Colonic mucosa (tissue), 4 donors: ENCODE data around the gene FARS2. TPM values are rescaled to one million over a fixed set of nuclear protein-coding genes. Genes with fewer than 3 reads are reported as not detected.

Source experiments
- DNase-seq: peaks from one replicate; pipeline ENCODE4 v3.0.0-alpha.2; 2020
- H3K27ac ChIP-seq: fragments of 200-600 bp; one replicate; pipeline ENCODE4 v1.8.0; 2021
- H3K27me3 ChIP-seq: fragments of 200-600 bp; one replicate; pipeline ENCODE4 v1.8.0; 2021
- H3K36me3 ChIP-seq: fragments of 200-600 bp; one replicate; pipeline ENCODE4 v1.8.0; 2021
- H3K4me1 ChIP-seq: fragments of 200-600 bp; one replicate; pipeline ENCODE4 v1.8.0; 2021; ENCODE audit warnings: mild to moderate bottlenecking
- H3K4me3 ChIP-seq: fragments of 200-600 bp; one replicate; pipeline ENCODE4 v1.8.0; 2021
- H3K9ac ChIP-seq, 2 donors: one replicate each; pipeline ENCODE4 v1.7.0; 2013; ENCODE audit warnings: control low read depth in 2 of 2, low read depth in 2 of 2, low read length in 2 of 2
- H3K9me3 ChIP-seq: fragments of 200-600 bp; one replicate; pipeline ENCODE4 v1.8.0; 2021
- intact Hi-C: fragments of 100-400 bp; cut with DNase I; formaldehyde crosslinking; loops from one replicate; pipeline ENCODE4 v1.14.1; 2022
- total RNA-seq, 2 donors: library from RNA; stranded (reverse); fragmentation: NEBNext Ultra II Directional in 1 of 2; extraction: Animal tissue kit (Norgen Biotek cat#: 25700) in 1 of 2; gene quantifications; one replicate each; pipeline ENCODE4 v1.2.1, GENCODE V29; 2021
- TF ChIP-seq, protein P1 (sequence below): fragments of 200-600 bp; IDR thresholded peaks from one replicate; pipeline ENCODE4 v1.8.0; 2022; ENCODE audit warnings: antibody characterized with exemption, mild to moderate bottlenecking
- donor health status: healthy.
- donor health status: DM: no; HTN: no; CAD: no.
- donor health status: DM: no; HTN: no; CAD: no.

Gene FARS2
- total RNA-seq, 2 donors from 2014 or later = 14.7 to 23.0 TPM

DNA sequence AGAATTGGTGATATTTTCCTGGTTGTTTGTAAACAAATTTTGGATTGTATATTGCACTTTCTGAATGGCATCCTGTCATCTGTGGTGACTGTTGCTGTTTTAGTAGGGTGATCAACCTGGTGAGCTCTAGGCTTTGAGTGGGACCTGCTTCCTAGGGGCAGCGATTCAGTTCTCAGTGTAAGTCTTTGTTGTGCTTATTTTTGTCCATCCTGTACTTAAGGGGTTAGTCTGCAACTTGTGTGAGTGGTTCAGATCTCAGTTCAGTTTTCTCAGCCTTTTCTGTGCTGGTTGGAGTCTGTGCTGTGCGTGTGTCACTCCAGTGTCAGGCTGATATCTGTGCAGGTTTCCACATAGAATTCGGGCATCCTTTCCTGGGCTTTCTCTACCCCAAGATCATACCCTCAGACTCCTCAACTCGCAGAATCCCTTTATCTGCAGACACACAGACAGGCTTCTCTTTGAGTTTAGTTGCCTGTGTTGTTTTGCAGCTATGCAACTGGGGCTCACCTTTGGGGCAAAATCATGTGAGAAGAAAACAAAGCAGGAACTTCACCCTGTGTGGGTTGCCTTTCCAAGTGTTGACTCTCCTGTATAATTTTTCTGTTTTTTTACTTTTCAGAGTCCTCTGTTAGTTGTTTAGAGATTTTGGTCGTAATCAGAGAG lies 177.7 kb downstream of the FARS2 start:
- no peaks in the 10 kb centered on the region for H3K9me3 ChIP-seq
- TF ChIP-seq, protein P1, sequence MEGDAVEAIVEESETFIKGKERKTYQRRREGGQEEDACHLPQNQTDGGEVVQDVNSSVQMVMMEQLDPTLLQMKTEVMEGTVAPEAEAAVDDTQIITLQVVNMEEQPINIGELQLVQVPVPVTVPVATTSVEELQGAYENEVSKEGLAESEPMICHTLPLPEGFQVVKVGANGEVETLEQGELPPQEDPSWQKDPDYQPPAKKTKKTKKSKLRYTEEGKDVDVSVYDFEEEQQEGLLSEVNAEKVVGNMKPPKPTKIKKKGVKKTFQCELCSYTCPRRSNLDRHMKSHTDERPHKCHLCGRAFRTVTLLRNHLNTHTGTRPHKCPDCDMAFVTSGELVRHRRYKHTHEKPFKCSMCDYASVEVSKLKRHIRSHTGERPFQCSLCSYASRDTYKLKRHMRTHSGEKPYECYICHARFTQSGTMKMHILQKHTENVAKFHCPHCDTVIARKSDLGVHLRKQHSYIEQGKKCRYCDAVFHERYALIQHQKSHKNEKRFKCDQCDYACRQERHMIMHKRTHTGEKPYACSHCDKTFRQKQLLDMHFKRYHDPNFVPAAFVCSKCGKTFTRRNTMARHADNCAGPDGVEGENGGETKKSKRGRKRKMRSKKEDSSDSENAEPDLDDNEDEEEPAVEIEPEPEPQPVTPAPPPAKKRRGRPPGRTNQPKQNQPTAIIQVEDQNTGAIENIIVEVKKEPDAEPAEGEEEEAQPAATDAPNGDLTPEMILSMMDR = no peak
- no peaks in the 10 kb centered on the region for H3K4me1 ChIP-seq
- no peaks in the 10 kb centered on the region for H3K27me3 ChIP-seq
- no peaks in the 10 kb centered on the region for H3K36me3 ChIP-seq
- H3K9ac ChIP-seq = no peak overlapping the region
- intact Hi-C loops = no loop called here
- H3K27ac ChIP-seq = no peak overlapping the region
- H3K4me3 ChIP-seq = no peak overlapping the region
- DNase-seq = no peak

DNA sequence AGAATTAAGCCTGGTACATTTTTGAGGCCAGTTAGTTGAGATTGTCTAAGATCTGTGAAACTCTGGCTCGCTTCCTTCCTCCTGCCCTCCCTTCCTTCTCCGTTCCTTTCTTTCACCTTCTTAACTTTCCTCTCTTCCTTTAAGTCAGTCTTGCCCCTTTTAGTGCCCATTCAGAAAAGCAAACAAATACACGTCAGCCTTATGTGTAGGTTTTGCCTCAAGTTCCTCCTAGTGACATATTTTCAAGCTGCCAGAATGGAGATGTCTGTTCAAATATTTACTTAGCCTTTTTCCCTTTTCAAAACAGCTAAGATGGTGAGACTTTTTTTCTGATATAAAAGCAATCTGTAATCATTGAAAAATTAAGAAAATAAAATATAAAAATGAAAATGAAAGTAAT lies 178.4 kb downstream of the FARS2 start:
- no peak for DNase-seq
- intact Hi-C loops = no loop called here
- no peak overlapping the region for H3K4me3 ChIP-seq
- H3K27ac ChIP-seq = no peak overlapping the region
- no peak overlapping the region for H3K9ac ChIP-seq
- H3K36me3 ChIP-seq = no peaks in the 10 kb centered on the region
- H3K27me3 ChIP-seq = no peaks in the 10 kb centered on the region
- TF ChIP-seq, protein P1 = no peak
- no peaks in the 10 kb centered on the region for H3K4me1 ChIP-seq
- no peaks in the 10 kb centered on the region for H3K9me3 ChIP-seq

DNA sequence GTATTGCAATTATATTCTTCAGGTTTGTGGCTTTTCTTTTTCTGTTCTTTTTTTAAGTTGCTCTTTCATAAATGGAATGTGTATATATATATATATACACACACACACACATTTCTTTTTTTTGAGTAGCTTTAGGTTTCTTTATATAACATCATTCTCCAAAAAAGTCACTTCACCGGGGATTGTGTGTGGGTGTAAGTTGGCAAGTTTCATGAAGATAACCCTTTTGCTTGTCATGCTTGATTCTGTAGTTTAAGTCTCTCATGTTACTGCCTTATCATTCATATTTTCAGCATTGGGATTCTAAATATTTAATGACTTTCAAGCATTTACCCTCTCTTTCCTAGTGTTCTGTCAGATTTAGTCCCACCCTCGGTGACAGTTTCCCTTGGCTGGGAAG lies 181.0 kb downstream of the FARS2 start:
- DNase-seq = no peak
- H3K27me3 ChIP-seq = no peaks in the 10 kb centered on the region
- intact Hi-C loops = no loop called here
- no peaks in the 10 kb centered on the region for H3K36me3 ChIP-seq
- H3K9me3 ChIP-seq = no peaks in the 10 kb centered on the region
- no peak overlapping the region for H3K9ac ChIP-seq
- no peaks in the 10 kb centered on the region for H3K4me1 ChIP-seq
- no peak overlapping the region for H3K4me3 ChIP-seq
- TF ChIP-seq, protein P1 = no peak
- H3K27ac ChIP-seq = no peak overlapping the region

- no peak overlapping the region for H3K27ac ChIP-seq
- H3K27me3 ChIP-seq = no peaks in the 10 kb centered on the region
- DNase-seq = no peak
- no peak overlapping the region for H3K9ac ChIP-seq
- H3K36me3 ChIP-seq = no peaks in the 10 kb centered on the region
- no peak overlapping the region for H3K4me3 ChIP-seq
- H3K4me1 ChIP-seq = no peaks in the 10 kb centered on the region
- TF ChIP-seq, protein P1 = no peak
- intact Hi-C loops = no loop called here
- H3K9me3 ChIP-seq = no peaks in the 10 kb centered on the region
Measured at GRCh38 chr6:5442916-5443315, 181.6 kb downstream of the FARS2 start.

DNA sequence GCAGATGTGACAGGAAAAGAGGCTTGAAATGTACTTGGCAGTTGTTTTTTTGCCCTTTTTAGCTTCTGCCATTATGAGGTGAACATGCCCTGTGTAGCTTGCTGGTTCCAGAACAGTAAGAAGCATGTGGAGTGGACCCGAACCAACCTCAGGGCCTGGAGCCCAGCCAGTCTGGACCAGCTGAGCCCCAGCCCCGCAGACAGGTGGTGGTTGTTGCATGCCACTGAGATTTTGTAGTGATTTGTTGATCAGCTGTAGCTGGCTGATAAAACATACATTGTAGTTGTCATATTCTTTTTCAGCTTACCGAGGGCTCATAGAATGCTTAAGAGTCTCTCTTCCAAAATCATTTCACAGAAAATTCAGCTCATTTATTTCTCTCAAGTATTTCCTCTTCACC lies 182.2 kb downstream of the FARS2 start:
- no peaks in the 10 kb centered on the region for H3K4me1 ChIP-seq
- no peak overlapping the region for H3K27ac ChIP-seq
- no peaks in the 10 kb centered on the region for H3K9me3 ChIP-seq
- no peak overlapping the region for H3K4me3 ChIP-seq
- no peaks in the 10 kb centered on the region for H3K36me3 ChIP-seq
- no peak for DNase-seq
- no peaks in the 10 kb centered on the region for H3K27me3 ChIP-seq
- TF ChIP-seq, protein P1 = no peak
- intact Hi-C loops = no loop called here
- H3K9ac ChIP-seq = no peak overlapping the region
